PC-3 (cell line): ENCODE measurements around the gene SMAP1. TPM values are rescaled to one million over a fixed set of nuclear protein-coding genes. Genes with fewer than 3 reads are reported as not detected.

ENCODE experiments used
- ATAC-seq: fragments of 200-7000 bp; cut with Tn5 transposase; 2 replicates; pipeline ENCODE4 v1.9.1; 2020; ENCODE audit warnings: mild to moderate bottlenecking, moderate library complexity
- BruUV-seq: library from RNA; stranded (reverse); fragments of 400-500 nt; replicated peaks from 2 replicates; lab custom pipeline; 2021; lab: Mats Ljungman, UMichigan
- CTCF ChIA-PET: fragments of 300-600 bp; sonication (Branson Sonifier 250); formaldehyde crosslinking; loops from one replicate; lab custom pipeline; 2022; ENCODE audit warnings: antibody characterized with exemption; lab: Charles Lee
- POLR2A ChIA-PET: fragments of 300-600 bp; sonication (Branson Sonifier 250); formaldehyde crosslinking; loops from one replicate; lab custom pipeline; 2022; ENCODE audit warnings: antibody characterized with exemption; ENCODE audit not compliant: unreplicated experiment; lab: Charles Lee
- DNase-seq: peaks from one replicate; pipeline ENCODE4 v3.0.0-alpha.2; 2015
- H2AFZ ChIP-seq: fragments of 300-600 bp; sonication (generic); 2 replicates; pipeline ENCODE4 v1.6.0; 2016; ENCODE audit warnings: antibody characterized with exemption, low read length
- H3F3A ChIP-seq: fragments of 300-600 bp; sonication (generic); one replicate; pipeline ENCODE4 v1.6.0; 2017; ENCODE audit warnings: antibody characterized with exemption, low read length, control low read depth, mild to moderate bottlenecking; ENCODE audit not compliant: unreplicated experiment
- H3K27ac ChIP-seq: fragments of 300-600 bp; sonication (generic); 2 replicates; pipeline ENCODE4 v1.5.1; 2016; ENCODE audit warnings: mild to moderate bottlenecking, low read length
- H3K27me3 ChIP-seq: fragments of 300-600 bp; sonication (generic); 2 replicates; pipeline ENCODE4 v1.6.1; 2016; ENCODE audit warnings: low read length, mixed read lengths
- H3K36me3 ChIP-seq: fragments of 300-600 bp; sonication (generic); 2 replicates; pipeline ENCODE4 v1.6.1; 2016; ENCODE audit warnings: low read depth, mixed run types, low read length, mixed read lengths
- H3K4me1 ChIP-seq: fragments of 300-600 bp; sonication (generic); 2 replicates; pipeline ENCODE4 v1.5.1; 2016; ENCODE audit warnings: low read length; ENCODE audit not compliant: insufficient read depth
- H3K4me2 ChIP-seq: fragments of 300-600 bp; sonication (generic); 2 replicates; pipeline ENCODE4 v1.6.0; 2016; ENCODE audit warnings: low read length
- H3K4me3 ChIP-seq: fragments of 300-600 bp; sonication (generic); 2 replicates; pipeline ENCODE4 v1.5.1; 2016; ENCODE audit warnings: mild to moderate bottlenecking, low read length, mixed read lengths
- H3K79me2 ChIP-seq: fragments of 300-600 bp; sonication (generic); 2 replicates; pipeline ENCODE4 v1.6.1; 2017; ENCODE audit warnings: low read length, mixed read lengths
- H3K9ac ChIP-seq: fragments of 300-600 bp; sonication (generic); 2 replicates; pipeline ENCODE4 v1.6.0; 2016; ENCODE audit warnings: mild to moderate bottlenecking, low read length
- H3K9me2 ChIP-seq: fragments of 300-600 bp; sonication (generic); replicated peaks from 2 replicates; pipeline ENCODE4 v1.6.1; 2016; ENCODE audit warnings: mixed run types, low read length, mixed read lengths
- H3K9me3 ChIP-seq: fragments of 300-600 bp; sonication (generic); 2 replicates; pipeline ENCODE4 v1.6.1; 2016; ENCODE audit warnings: low read length, mixed read lengths
- H4K20me1 ChIP-seq: fragments of 300-600 bp; sonication (generic); 2 replicates; pipeline ENCODE4 v1.6.1; 2016; ENCODE audit warnings: low read length, mixed read lengths
- CTCF ChIP-seq: fragments of 300-600 bp; sonication (generic); conservative IDR thresholded peaks from 2 replicates; pipeline ENCODE4 v1.5.1; 2017; ENCODE audit warnings: antibody characterized with exemption, low read depth, mild to moderate bottlenecking, low read length
- EZH2 ChIP-seq: fragments of 300-600 bp; sonication (generic); IDR thresholded peaks from one replicate; pipeline ENCODE4 v1.6.1; 2017; ENCODE audit warnings: antibody characterized with exemption, mild to moderate bottlenecking, low read length; ENCODE audit not compliant: unreplicated experiment
- EZH2phosphoT487 ChIP-seq: fragments of 300-600 bp; sonication (generic); IDR thresholded peaks from 2 replicates; pipeline ENCODE4 v1.6.1; 2018; ENCODE audit warnings: mild to moderate bottlenecking, antibody characterized with exemption, low read length, borderline replicate concordance
- intact Hi-C: fragments of 100-400 bp; cut with micrococcal nuclease; formaldehyde crosslinking; loops from 2 replicates; pipeline ENCODE4 v1.9.0; 2023
- total RNA-seq: library from RNA; depleted of rRNA; stranded (reverse); fragments of >200 nt; gene quantifications from 2 replicates; pipeline ENCODE4 v1.2.3, GENCODE V29; 2014

SMAP1 gene
- total RNA-seq, 1 experiment from 2014 or later: 15.7 TPM

GRCh38 chr6:70638468-70638867 lies 29.2 kb upstream of the SMAP1 start:
- no peak for ATAC-seq
- no peak for DNase-seq
- no peaks in the 10 kb centered on the region for H3K27me3 ChIP-seq
- H3K4me2 ChIP-seq: no peak overlapping the region
- ChIA-PET POLR2A (no interaction called here), CTCF (no interaction called here)
- no peak overlapping the region for H2AFZ ChIP-seq
- intact Hi-C loops: no loop called here
- H3K27ac ChIP-seq: no peak overlapping the region
- TF ChIP-seq EZH2 (no peak), EZH2phosphoT487 (no peak), CTCF (no peak)
- no peak overlapping the region for H3K9ac ChIP-seq
- H3K4me3 ChIP-seq: no peak overlapping the region
- no peaks in the 10 kb centered on the region for H3K9me3 ChIP-seq
- H3K4me1 ChIP-seq: no peaks in the 10 kb centered on the region
- no peaks in the 10 kb centered on the region for H3K36me3 ChIP-seq
- H3K9me2 ChIP-seq: no peaks in the 10 kb centered on the region
- no peaks in the 10 kb centered on the region for H3F3A ChIP-seq
- no peaks in the 10 kb centered on the region for H4K20me1 ChIP-seq
- H3K79me2 ChIP-seq: no peaks in the 10 kb centered on the region
- BruUV-seq: no TSS peak

GRCh38 chr6:70651326-70651905 lies 16.3 kb upstream of the SMAP1 start:
- Histone ChIP-seq H3K4me3 (no peak overlapping the region), H2AFZ (no peak overlapping the region), H3K9me3 (no peaks in the 10 kb centered on the region), H3K79me2 (no peaks in the 10 kb centered on the region), H3K36me3 (no peaks in the 10 kb centered on the region), H3F3A (no peaks in the 10 kb centered on the region), H3K27ac (no peak overlapping the region), H4K20me1 (no peaks in the 10 kb centered on the region), H3K9ac (no peak overlapping the region), H3K27me3 (no peaks in the 10 kb centered on the region), H3K4me1 (peaks cover 3% of the 10 kb centered on the region; the same call in 1 of the 2 replicates), H3K9me2 (no peaks in the 10 kb centered on the region), H3K4me2 (no peak overlapping the region)
- BruUV-seq: no TSS peak
- CTCF ChIA-PET: no interaction called here
- DNase-seq (peak; percentile 1), ATAC-seq (no peak)
- TF ChIP-seq EZH2phosphoT487: no peak
- no peak for TF ChIP-seq CTCF
- no peak for TF ChIP-seq EZH2
- intact Hi-C loops: no loop called here
- POLR2A ChIA-PET: no interaction called here

- no peak for TF ChIP-seq EZH2phosphoT487
- no peak for TF ChIP-seq EZH2
- no peak for TF ChIP-seq CTCF
- Histone ChIP-seq H3K4me2 (no peak overlapping the region), H3K4me1 (peaks cover 3% of the 10 kb centered on the region; the same call in 1 of the 2 replicates), H3F3A (no peaks in the 10 kb centered on the region), H3K36me3 (no peaks in the 10 kb centered on the region), H3K27ac (no peak overlapping the region), H3K79me2 (no peaks in the 10 kb centered on the region), H4K20me1 (no peaks in the 10 kb centered on the region), H3K9ac (no peak overlapping the region), H3K9me3 (no peaks in the 10 kb centered on the region), H3K4me3 (no peak overlapping the region), H2AFZ (no peak overlapping the region), H3K27me3 (no peaks in the 10 kb centered on the region), H3K9me2 (no peaks in the 10 kb centered on the region)
- no TSS peak for BruUV-seq
- ChIA-PET CTCF (no interaction called here), POLR2A (interaction anchor here (0.5 kb wide), 1 partner anchor 456 kb away, joined by 4 read pairs; no protein-coding TSS in a partner anchor)
- intact Hi-C loops: no loop called here
- no peak for ATAC-seq
- no peak for DNase-seq
These were observed 15.5 kb upstream of the SMAP1 start for GRCh38 chr6:70652216-70652615.
